Endodermal cell (in vitro differentiated cells): ENCODE results near the gene UBE2QL1. TPM values are rescaled to one million over a fixed set of nuclear protein-coding genes. Genes with fewer than 3 reads are reported as not detected.

Source experiments
- DNase-seq: peaks from one replicate; pipeline ENCODE4 v3.0.0-alpha.2; 2017
- H3K27ac ChIP-seq: 2 replicates; pipeline ENCODE4 v1.5.1; 2013; ENCODE audit warnings: mild to moderate bottlenecking, low read depth, low read length, moderate library complexity
- H3K27me3 ChIP-seq: 2 replicates; pipeline ENCODE4 v1.6.1; 2013; ENCODE audit warnings: mild to moderate bottlenecking, low read length, moderate library complexity; ENCODE audit not compliant: insufficient read depth, control insufficient read depth, poor library complexity, severe bottlenecking
- H3K36me3 ChIP-seq: 2 replicates; pipeline ENCODE4 v1.7.0; 2013; ENCODE audit warnings: mild to moderate bottlenecking, low read length, moderate library complexity; ENCODE audit not compliant: control insufficient read depth, insufficient read depth
- H3K4me1 ChIP-seq: one replicate; pipeline ENCODE4 v1.7.0; 2013; ENCODE audit warnings: low read length; ENCODE audit not compliant: control insufficient read depth, insufficient read depth
- H3K4me3 ChIP-seq: 2 replicates; pipeline ENCODE4 v1.5.1; 2013; ENCODE audit warnings: mild to moderate bottlenecking, low read length, moderate library complexity
- H3K9ac ChIP-seq: 2 replicates; pipeline ENCODE4 v1.6.1; 2013; ENCODE audit warnings: mild to moderate bottlenecking, low read length, moderate library complexity; ENCODE audit not compliant: poor library complexity, severe bottlenecking; ENCODE audit errors: extremely low read depth
- H3K9me3 ChIP-seq: 2 replicates; pipeline ENCODE4 v1.6.1; 2013; ENCODE audit warnings: mild to moderate bottlenecking, low read length, moderate library complexity; ENCODE audit not compliant: control insufficient read depth
- H3K27ac Mint-ChIP-seq: 2 replicates; pipeline ENCODE4 v1.8.0; 2020; ENCODE audit warnings: mixed read lengths
- H3K27me3 Mint-ChIP-seq: 2 replicates; pipeline ENCODE4 v1.8.0; 2021; ENCODE audit warnings: mild to moderate bottlenecking, mixed read lengths; ENCODE audit not compliant: insufficient read depth
- H3K36me3 Mint-ChIP-seq: 2 replicates; pipeline ENCODE4 v1.8.0; 2020; ENCODE audit warnings: low read depth, mixed read lengths
- H3K4me1 Mint-ChIP-seq: 2 replicates; pipeline ENCODE4 v1.8.0; 2020; ENCODE audit warnings: mixed read lengths
- H3K4me3 Mint-ChIP-seq: 2 replicates; pipeline ENCODE4 v1.8.0; 2020; ENCODE audit warnings: mild to moderate bottlenecking, moderate library complexity, mixed read lengths
- H3K9me3 Mint-ChIP-seq: 2 replicates; pipeline ENCODE4 v1.8.0; 2020; ENCODE audit warnings: mild to moderate bottlenecking, mixed read lengths
- CTCF ChIP-seq: fragments of 200-600 bp; sonication (generic); conservative IDR thresholded peaks from 2 replicates; pipeline ENCODE4 v1.5.0; 2021; ENCODE audit warnings: antibody characterized with exemption, mild to moderate bottlenecking
- WGBS, 2 experiments: methylation state at CpG; one replicate each; pipeline versions ENCODE4 v1.1.5 to v1.1.7; 2013; ENCODE audit warnings: missing lambda C conversion rate in 2 of 2, mixed read lengths in 1 of 2; ENCODE audit not compliant: insufficient coverage in 1 of 2, insufficient read length in 1 of 2; 5-methylcytosine and 5-hydroxymethylcytosine counted together
- total RNA-seq, 2 donors: library from RNA; stranded (reverse); fragmentation: NEBNext Ultra II Directional in 1 of 2; extraction: Animal tissue kit (Norgen Biotek cat#: 25700) in 1 of 2; gene quantifications; 2 replicates in 1 of 2; 3 replicates in 1 of 2; pipeline ENCODE4 v1.2.1, GENCODE V29; 2021

The UBE2QL1 gene
- total RNA-seq, 2 donors from 2014 or later: 0.11 TPM; not detected in 1

GRCh38 chr5:6449465-6450158, 953 bp downstream of the UBE2QL1 start:
- no peak for DNase-seq
- Mint-ChIP-seq H3K4me3 (no peak overlapping the region), H3K4me1 (peaks cover 8% of the 10 kb centered on the region), H3K36me3 (no peaks in the 10 kb centered on the region), H3K9me3 (no peaks in the 10 kb centered on the region), H3K27me3 (peaks cover 67% of the 10 kb centered on the region), H3K27ac (no peak overlapping the region)
- H3K9me3 ChIP-seq: no peaks in the 10 kb centered on the region
- H3K36me3 ChIP-seq: no peaks in the 10 kb centered on the region
- no peak overlapping the region for H3K4me3 ChIP-seq
- no peak for TF ChIP-seq CTCF
- H3K9ac ChIP-seq: no peak overlapping the region
- 21 to 23% methylated on average over 5 to 15 of the region's 15 CpGs for WGBS, 2 experiments
- H3K27me3 ChIP-seq: peaks cover 99% of the 10 kb centered on the region
- H3K27ac ChIP-seq: no peak overlapping the region
- no peaks in the 10 kb centered on the region for H3K4me1 ChIP-seq

DNA sequence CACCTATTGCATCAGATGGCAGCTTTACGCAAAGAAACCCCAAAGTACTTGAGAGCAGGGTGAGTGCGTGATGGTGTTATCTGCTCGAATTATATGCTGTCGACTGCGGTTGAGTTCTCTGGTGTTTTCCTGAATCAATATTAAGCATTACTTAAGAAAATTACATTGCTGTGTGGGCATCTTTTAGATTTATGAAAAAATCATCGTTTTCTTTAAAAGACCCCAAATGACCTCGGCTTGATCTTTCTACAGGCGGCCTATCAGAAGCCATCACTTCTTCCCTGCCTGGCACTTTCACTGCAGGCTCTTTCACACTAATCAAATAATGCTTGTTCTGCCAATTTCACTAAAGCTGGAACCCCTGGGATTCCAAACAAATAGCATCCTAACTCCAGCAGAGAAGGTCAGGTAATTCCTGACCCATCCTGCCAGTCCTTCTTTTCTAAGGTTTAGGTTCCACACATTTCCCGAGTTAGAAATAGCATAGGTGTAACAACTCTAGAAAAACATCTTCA, 1.7 kb downstream of the UBE2QL1 start:
- no peak overlapping the region for H3K27ac Mint-ChIP-seq
- peaks cover 67% of the 10 kb centered on the region for H3K27me3 Mint-ChIP-seq
- no peak overlapping the region for H3K4me3 Mint-ChIP-seq
- H3K27me3 ChIP-seq: peaks cover 99% of the 10 kb centered on the region
- H3K9ac ChIP-seq: no peak overlapping the region
- WGBS, 2 experiments: 18 to 27% methylated on average over 3 to 9 of the region's 9 CpGs
- H3K4me3 ChIP-seq: no peak overlapping the region
- no peaks in the 10 kb centered on the region for H3K36me3 Mint-ChIP-seq
- H3K27ac ChIP-seq: no peak overlapping the region
- no peaks in the 10 kb centered on the region for H3K9me3 ChIP-seq
- H3K36me3 ChIP-seq: no peaks in the 10 kb centered on the region
- H3K9me3 Mint-ChIP-seq: no peaks in the 10 kb centered on the region
- H3K4me1 Mint-ChIP-seq: peaks cover 8% of the 10 kb centered on the region
- no peak for DNase-seq
- no peaks in the 10 kb centered on the region for H3K4me1 ChIP-seq
- TF ChIP-seq CTCF: no peak

DNA sequence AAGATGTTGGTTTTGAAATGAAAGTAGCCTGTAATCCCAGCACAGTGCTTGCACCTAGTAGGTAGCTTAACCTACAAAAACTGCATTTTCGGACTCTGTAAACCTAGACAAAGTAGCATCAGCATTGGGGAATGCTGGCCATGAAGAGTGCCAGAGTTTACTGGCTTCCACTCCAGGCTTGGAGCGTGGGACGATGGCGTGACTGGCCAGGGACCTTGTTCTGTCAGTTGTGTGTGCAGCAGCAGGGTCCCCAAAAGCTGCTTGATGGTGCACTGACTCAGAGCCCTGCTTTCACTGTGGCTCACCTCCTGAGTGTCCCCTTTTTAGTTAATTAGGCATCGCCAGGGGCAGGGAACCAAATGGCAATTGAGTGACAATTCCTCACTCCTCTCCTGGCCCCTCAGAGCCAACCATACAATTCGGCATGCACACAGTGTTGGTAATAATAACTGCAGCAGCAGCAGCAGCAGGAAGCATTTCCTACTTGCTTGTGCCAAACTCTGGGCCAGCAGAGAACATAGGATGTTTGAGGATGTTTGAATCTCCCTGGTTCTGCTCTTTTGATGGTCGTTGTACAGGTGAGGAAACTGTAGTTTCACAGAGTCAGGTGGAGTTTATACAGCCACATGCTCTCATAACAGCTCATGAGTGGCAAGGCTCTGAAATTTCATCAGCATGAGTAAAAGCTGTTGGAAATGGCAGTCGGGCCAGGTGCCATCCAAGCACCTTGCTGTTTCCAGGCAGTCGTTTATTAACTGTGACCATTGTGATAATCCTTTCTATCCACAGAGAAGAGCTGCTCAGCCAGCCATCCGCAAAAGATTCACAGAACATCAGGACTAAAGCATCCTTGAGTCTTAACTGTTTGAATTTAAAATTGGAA, 4.2 kb downstream of the UBE2QL1 start:
- 80 to 83% methylated on average over 8 to 10 of the region's 10 CpGs for WGBS, 2 experiments
- Histone ChIP-seq H3K9ac (no peak overlapping the region), H3K27me3 (peaks cover 100% of the 10 kb centered on the region), H3K4me3 (no peak overlapping the region), H3K27ac (no peak overlapping the region), H3K36me3 (no peaks in the 10 kb centered on the region), H3K9me3 (no peaks in the 10 kb centered on the region), H3K4me1 (no peaks in the 10 kb centered on the region)
- H3K27me3 Mint-ChIP-seq: peaks cover 91% of the 10 kb centered on the region
- H3K27ac Mint-ChIP-seq: no peak overlapping the region
- H3K36me3 Mint-ChIP-seq: no peaks in the 10 kb centered on the region
- H3K4me1 Mint-ChIP-seq: peaks cover 8% of the 10 kb centered on the region
- H3K4me3 Mint-ChIP-seq: no peak overlapping the region
- DNase-seq: no peak
- no peaks in the 10 kb centered on the region for H3K9me3 Mint-ChIP-seq
- no peak for TF ChIP-seq CTCF
